CD4-positive, alpha-beta T cell (primary cell): ENCODE measurements around the gene ARCN1. TPM values are rescaled to one million over a fixed set of nuclear protein-coding genes. Genes with fewer than 3 reads are reported as not detected.

Source experiments
- ATAC-seq: fragments of 200-7000 bp; cut with Tn5 transposase; one replicate; pipeline ENCODE4 v1.10.0; 2022; ENCODE audit warnings: mild to moderate bottlenecking; ENCODE audit not compliant: poor library complexity
- CTCF ChIA-PET: fragments of 350-600 bp; sonication (Branson Sonifier 250); formaldehyde crosslinking; loops from one replicate; lab custom pipeline; 2021; ENCODE audit warnings: antibody characterized with exemption, inconsistent platforms; lab: Charles Lee
- POLR2A ChIA-PET: fragments of 350-600 bp; sonication (Branson Sonifier 250); formaldehyde crosslinking; loops from one replicate; lab custom pipeline; 2021; ENCODE audit warnings: antibody characterized with exemption, inconsistent platforms; lab: Charles Lee
- DNase-seq, 14 experiments: peaks; one replicate each; pipeline ENCODE4 v3.0.0-alpha.2; 2013 to 2020; ENCODE audit warnings: mixed read lengths in 2 of 14
- H3K27ac ChIP-seq, 2 donors: one replicate each; pipeline versions ENCODE4 v1.5.1 to v1.7.0; 2013; ENCODE audit warnings: low read length in 2 of 2, low read depth in 1 of 2, mild to moderate bottlenecking in 1 of 2
- H3K27me3 ChIP-seq, 2 experiments: 1 replicate in 1 of 2; 2 replicates in 1 of 2; pipeline versions ENCODE4 v1.6.1 to v1.7.0; 2013; ENCODE audit warnings: low read length in 2 of 2, control low read depth in 1 of 2, mild to moderate bottlenecking in 1 of 2, moderate library complexity in 1 of 2; ENCODE audit not compliant: insufficient read depth in 2 of 2, control insufficient read depth in 1 of 2
- H3K36me3 ChIP-seq: one replicate; pipeline ENCODE4 v1.6.1; 2013; ENCODE audit warnings: low read length, control low read depth; ENCODE audit not compliant: insufficient read depth
- H3K4me1 ChIP-seq: one replicate; pipeline ENCODE4 v1.6.1; 2013; ENCODE audit warnings: low read length, control low read depth; ENCODE audit not compliant: insufficient read depth
- H3K4me3 ChIP-seq: one replicate; pipeline ENCODE4 v1.5.1; 2013; ENCODE audit warnings: mild to moderate bottlenecking, low read length, moderate library complexity
- H3K9me3 ChIP-seq, 2 experiments: 1 replicate in 1 of 2; 2 replicates in 1 of 2; pipeline versions ENCODE4 v1.6.1 to v1.7.0; 2013; ENCODE audit warnings: low read length in 2 of 2, mild to moderate bottlenecking in 2 of 2, control low read depth in 1 of 2, moderate library complexity in 1 of 2; ENCODE audit not compliant: control insufficient read depth in 1 of 2, insufficient read depth in 1 of 2
- H3K27ac Mint-ChIP-seq: one replicate; pipeline ENCODE4 v1.8.0; 2020; ENCODE audit warnings: mixed read lengths
- H3K27me3 Mint-ChIP-seq: one replicate; pipeline ENCODE4 v1.8.0; 2021; ENCODE audit warnings: mixed read lengths
- H3K36me3 Mint-ChIP-seq: one replicate; pipeline ENCODE4 v1.8.0; 2021; ENCODE audit warnings: low read depth, mixed read lengths
- H3K4me1 Mint-ChIP-seq: one replicate; pipeline ENCODE4 v1.8.0; 2021; ENCODE audit warnings: low read depth, mixed read lengths
- H3K4me3 Mint-ChIP-seq: one replicate; pipeline ENCODE4 v1.8.0; 2020; ENCODE audit warnings: mild to moderate bottlenecking, mixed read lengths
- H3K9me3 Mint-ChIP-seq: one replicate; pipeline ENCODE4 v1.8.0; 2020; ENCODE audit warnings: mixed read lengths
- CTCF ChIP-seq: fragments of 200-600 bp; IDR thresholded peaks from one replicate; pipeline ENCODE4 v1.8.0; 2022; ENCODE audit warnings: antibody characterized with exemption, mild to moderate bottlenecking
- intact Hi-C, 2 experiments: fragments of 100-400 bp; cut with DNase I in 1 of 2; cut with micrococcal nuclease in 1 of 2; formaldehyde crosslinking; loops; one replicate each; pipeline versions ENCODE4 v1.15.1 to v1.9.0; 2023 to 2025; cut with DNase I, micrococcal nuclease
- total RNA-seq, 174 experiments: library from RNA in 2 of 174; stranded (reverse) in 2 of 174; gene quantifications; one replicate each; pipeline ENCODE4 v1.2.3 and lab custom pipeline; 2021 to 2026

Gene ARCN1
- total RNA-seq, 2 experiments from 2014 or later = 73.7 to 78.6 TPM

- CTCF ChIA-PET = no interaction called here
- no peak for ATAC-seq
- H3K27ac Mint-ChIP-seq = no peak overlapping the region
Measured at GRCh38 chr11:118615282-118615975, 43.2 kb downstream of the ARCN1 start.

DNA sequence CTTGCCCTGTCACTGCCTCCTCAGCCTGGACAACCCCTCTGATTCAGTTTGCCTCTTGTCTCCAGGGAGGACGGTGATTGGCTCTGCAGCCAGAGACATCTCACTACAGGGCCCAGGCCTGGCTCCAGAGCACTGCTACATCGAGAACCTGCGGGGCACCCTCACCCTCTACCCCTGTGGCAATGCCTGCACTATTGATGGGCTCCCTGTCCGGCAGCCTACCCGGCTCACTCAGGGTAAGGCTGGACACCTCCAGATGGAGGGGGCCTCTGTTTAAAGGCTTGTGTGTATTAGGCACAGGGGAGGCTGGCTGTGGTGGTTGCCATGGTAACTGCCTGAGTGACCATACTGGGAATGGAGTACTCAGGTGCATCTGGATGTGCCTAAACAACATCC lies 43.8 kb downstream of the ARCN1 start:
- peaks cover 12% of the 10 kb centered on the region for H3K4me1 ChIP-seq
- TF ChIP-seq CTCF = no peak
- no peak overlapping the region for H3K4me3 ChIP-seq
- Mint-ChIP-seq H3K27ac (no peak overlapping the region), H3K36me3 (no peaks in the 10 kb centered on the region), H3K4me3 (no peak overlapping the region), H3K9me3 (no peaks in the 10 kb centered on the region), H3K27me3 (peaks cover 32% of the 10 kb centered on the region), H3K4me1 (peaks cover 7% of the 10 kb centered on the region)
- H3K27ac ChIP-seq = no peak overlapping the region
- H3K36me3 ChIP-seq = no peaks in the 10 kb centered on the region
- intact Hi-C loops = no loop called here
- H3K9me3 ChIP-seq = no peaks in the 10 kb centered on the region
- POLR2A ChIA-PET = no interaction called here
- DNase-seq = no peak
- CTCF ChIA-PET = no interaction called here
- peaks cover 6 to 13% of the 10 kb centered on the region in 2 experiments for H3K27me3 ChIP-seq
- no peak for ATAC-seq

More at GRCh38 chr11:118615282-118615975, 43.2 kb downstream of the ARCN1 start:
- Mint-ChIP-seq H3K4me3 (no peak overlapping the region), H3K36me3 (no peaks in the 10 kb centered on the region), H3K4me1 (peaks cover 6% of the 10 kb centered on the region), H3K27me3 (peaks cover 28% of the 10 kb centered on the region), H3K9me3 (no peaks in the 10 kb centered on the region)
- H3K27me3 ChIP-seq = peaks cover under 1 to 8% of the 10 kb centered on the region in 2 experiments
- TF ChIP-seq CTCF = no peak
- POLR2A ChIA-PET = no interaction called here
- no peaks in the 10 kb centered on the region for H3K9me3 ChIP-seq
- no peak overlapping the region for H3K4me3 ChIP-seq
- no peak for DNase-seq
- H3K4me1 ChIP-seq = peaks cover 12% of the 10 kb centered on the region
- H3K36me3 ChIP-seq = no peaks in the 10 kb centered on the region
- intact Hi-C loops = no loop called here
- H3K27ac ChIP-seq = no peak overlapping the region

DNA sequence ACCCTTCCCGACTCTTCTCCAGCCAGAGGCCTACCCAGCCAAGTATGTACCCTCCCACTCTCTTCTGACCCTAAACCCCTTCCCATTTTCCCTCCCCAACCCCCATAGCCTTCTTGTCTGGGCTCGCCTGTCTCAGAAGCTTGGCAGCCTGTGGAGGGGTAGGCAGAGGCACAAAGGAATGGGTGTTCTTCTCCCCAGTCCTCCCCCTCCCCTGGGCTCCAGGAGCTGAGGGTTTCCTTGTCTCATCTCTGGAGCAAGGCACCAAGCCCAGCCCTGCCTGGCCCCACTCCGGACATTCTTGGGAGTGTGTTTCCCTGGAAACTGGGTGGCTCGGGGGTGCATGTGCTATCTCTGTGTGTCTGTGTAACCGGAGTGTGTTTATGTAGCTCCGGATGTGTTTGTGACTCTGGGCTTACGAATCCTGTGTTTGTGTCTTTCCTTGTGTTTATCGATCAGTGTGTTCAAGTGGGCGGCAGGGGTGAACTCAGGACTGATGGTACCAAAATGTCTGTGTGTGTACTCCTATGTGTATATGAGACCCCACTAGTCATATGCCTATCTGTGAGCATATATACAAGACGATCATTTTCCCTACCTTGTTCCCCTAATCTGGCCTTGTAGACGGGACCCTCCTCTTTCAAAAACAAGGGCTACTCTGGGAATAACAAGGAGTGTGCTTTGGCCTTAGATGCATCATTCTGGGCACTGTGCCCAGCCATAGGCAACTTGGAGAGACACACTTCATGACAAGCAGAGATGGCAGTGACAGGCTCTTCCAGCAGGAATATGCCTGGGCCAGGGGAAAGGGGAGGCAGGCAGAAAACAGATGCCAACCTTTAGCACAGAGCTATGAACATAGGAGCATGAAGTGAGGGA lies 46.1 kb downstream of the ARCN1 start:
- Histone ChIP-seq H3K27me3 (peaks cover 9 to 12% of the 10 kb centered on the region in 2 experiments), H3K9me3 (no peaks in the 10 kb centered on the region), H3K36me3 (no peaks in the 10 kb centered on the region), H3K4me3 (no peak overlapping the region), H3K4me1 (peaks cover 13% of the 10 kb centered on the region), H3K27ac (no peak overlapping the region)
- H3K4me1 Mint-ChIP-seq = peaks cover 5% of the 10 kb centered on the region
- DNase-seq (no peak), ATAC-seq (no peak)
- ChIA-PET CTCF (no interaction called here), POLR2A (interaction anchor here (0.6 kb wide), 1 partner anchor 40 kb away, joined by 3 read pairs; no protein-coding TSS in a partner anchor)
- no peak for TF ChIP-seq CTCF
- H3K4me3 Mint-ChIP-seq = no peak overlapping the region
- no peaks in the 10 kb centered on the region for H3K36me3 Mint-ChIP-seq
- H3K9me3 Mint-ChIP-seq = no peaks in the 10 kb centered on the region
- H3K27me3 Mint-ChIP-seq = peaks cover 26% of the 10 kb centered on the region
- no peak overlapping the region for H3K27ac Mint-ChIP-seq
- intact Hi-C loops = no loop called here
